HPDE6-E6E7 (cell line): ENCODE measurements around the gene PHETA1.

Experiments
- DNase-seq: peaks from one replicate; pipeline ENCODE4 v3.0.0; 2011; ENCODE audit warnings: missing footprints; ENCODE audit errors: extremely low spot score

The PHETA1 gene

GRCh38 chr12:111368788-111369495, at the start of gene PHETA1:
TSS of gene PHETA1 (minus strand) at chr12:111369095. CDS start at chr12:111363427, 5,668 bp downstream.
- peak; percentile 86 for DNase-seq

GRCh38 chr12:111418594-111418880, 49.6 kb upstream of the PHETA1 start:
- no peak for DNase-seq

- no peak for DNase-seq
Observed at GRCh38 chr12:111417784-111418593, 49.1 kb upstream of the PHETA1 start.

- DNase-seq = no peak
Observed at GRCh38 chr12:111417290-111417689, 48.4 kb upstream of the PHETA1 start.

GRCh38 chr12:111414711-111415252, 45.9 kb upstream of the PHETA1 start:
- DNase-seq = no peak

GRCh38 chr12:111413442-111414086, 44.7 kb upstream of the PHETA1 start:
- DNase-seq = no peak

GRCh38 chr12:111412830-111413441, 44.0 kb upstream of the PHETA1 start:
- no peak for DNase-seq

- DNase-seq = no peak
Observed at GRCh38 chr12:111412007-111412829, 43.3 kb upstream of the PHETA1 start.

- DNase-seq = no peak
Observed at GRCh38 chr12:111411185-111411764, 42.4 kb upstream of the PHETA1 start.

- no peak for DNase-seq
Observed at GRCh38 chr12:111410431-111411184, 41.7 kb upstream of the PHETA1 start.

GRCh38 chr12:111409780-111410430, 41.0 kb upstream of the PHETA1 start:
- DNase-seq = no peak

GRCh38 chr12:111409403-111409779, 40.5 kb upstream of the PHETA1 start:
- no peak for DNase-seq

- DNase-seq = no peak
Observed at GRCh38 chr12:111408686-111409402, 39.9 kb upstream of the PHETA1 start.

GRCh38 chr12:111408116-111408440, 39.2 kb upstream of the PHETA1 start:
- DNase-seq = no peak

- DNase-seq = no peak
Observed at GRCh38 chr12:111407377-111408115, 38.7 kb upstream of the PHETA1 start.

GRCh38 chr12:111406474-111407376, 37.8 kb upstream of the PHETA1 start:
- no peak for DNase-seq

GRCh38 chr12:111405859-111406473, 37.1 kb upstream of the PHETA1 start, which contains the start of gene SH2B3:
TSS of gene SH2B3 (plus strand) at chr12:111405923. CDS start at chr12:111418146, 12,223 bp downstream.
- DNase-seq = no peak
